K562 (cell line): ENCODE results near the gene PNRC1. TPM values are rescaled to one million over a fixed set of nuclear protein-coding genes. Genes with fewer than 3 reads are reported as not detected.

Experiments used
- ADNP ChIP-seq: fragments of 200-800 bp; sonication (Bioruptor generic); IDR thresholded peaks from 2 replicates; pipeline ENCODE4 v1.6.1; 2016; ENCODE audit warnings: missing genetic modification characterization, missing compliant biosample characterization
- JUNB ChIP-seq: fragments of 450-650 bp; formaldehyde crosslinking; conservative IDR thresholded peaks from 2 replicates; pipeline ENCODE4 v1.4.0; 2020; ENCODE audit warnings: mild to moderate bottlenecking
- KDM4B ChIP-seq, 2 experiments: fragments of 450-650 bp in 1 of 2; sonication (generic) in 1 of 2; IDR thresholded peaks; 2 replicates each; pipeline ENCODE4 v1.6.1; 2016 to 2017; ENCODE audit warnings: borderline replicate concordance in 2 of 2, antibody characterized with exemption in 1 of 2, low read depth in 1 of 2, mild to moderate bottlenecking in 1 of 2
- MTA1 ChIP-seq: fragments of 450-650 bp; IDR thresholded peaks from 2 replicates; pipeline ENCODE4 v1.6.1; 2017; ENCODE audit warnings: borderline replicate concordance
- NRF1 ChIP-seq, 2 experiments: fragments of 450-650 bp; IDR thresholded peaks in 1 of 2; conservative IDR thresholded peaks in 1 of 2; 2 replicates each; pipeline ENCODE4 v1.6.1; 2014; ENCODE audit warnings: mild to moderate bottlenecking in 2 of 2
- RAD51 ChIP-seq: fragments of 450-650 bp; IDR thresholded peaks from 2 replicates; pipeline ENCODE4 v1.7.1; 2016; ENCODE audit warnings: low read depth, mild to moderate bottlenecking, borderline replicate concordance
- TEAD2 ChIP-seq: fragments of 450-650 bp; IDR thresholded peaks from 2 replicates; pipeline ENCODE4 v1.6.1; 2016; ENCODE audit warnings: missing genetic modification characterization, control low read depth, missing compliant biosample characterization
- ZNF133 ChIP-seq: fragments of 250-450 bp; sonication (Bioruptor Pico); IDR thresholded peaks from 2 replicates; pipeline ENCODE4 v1.4.0; 2020; ENCODE audit warnings: mild to moderate bottlenecking
- ZNF778 ChIP-seq: fragments of 450-650 bp; formaldehyde crosslinking; IDR thresholded peaks from 2 replicates; pipeline ENCODE4 v1.4.0; 2020; ENCODE audit warnings: mild to moderate bottlenecking, moderate library complexity
- polyA plus RNA-seq, 8 experiments: library from polyadenylated mRNA; depleted of rRNA in 4 of 8; stranded (reverse) in 5 of 8; unstranded in 3 of 8; fragments of >200 nt; fragmentation: Nextera tagmentation in 2 of 8; fragmentation: Illumina TruSeq in 1 of 8; extraction: Ambion mirVana in 2 of 8; extraction: Trizol in 1 of 8; gene quantifications; 2 replicates each; pipeline versions ENCODE4 v1.2.1 to v1.2.3, GENCODE V29; 2011 to 2014; ENCODE audit warnings: inconsistent platforms in 1 of 8, missing spikeins in 1 of 8
- total RNA-seq, 7 experiments: library from RNA; depleted of rRNA in 6 of 7; stranded (reverse); fragments of >200 nt in 6 of 7; fragmentation: Illumina TruSeq in 2 of 7; extraction: Trizol in 2 of 7; gene quantifications; 2 replicates each; pipeline versions ENCODE4 v1.2.1 to v1.2.3, GENCODE V29; 2011 to 2021; ENCODE audit warnings: low replicate concordance in 1 of 7
- TF ChIP-seq, protein P1 (sequence below): fragments of 250-450 bp; sonication (Bioruptor Pico); IDR thresholded peaks from 2 replicates; pipeline ENCODE4 v1.8.0; 2021; ENCODE audit warnings: borderline replicate concordance, mild to moderate bottlenecking, moderate library complexity; ENCODE audit not compliant: poor library complexity, severe bottlenecking
- TF ChIP-seq, protein P2 (sequence below), 2 experiments: fragments of 150-350 bp in 1 of 2; IDR thresholded peaks; 2 replicates each; pipeline ENCODE4 v1.6.1; 2012 to 2016; ENCODE audit warnings: low read depth in 2 of 2, low read length in 2 of 2, mild to moderate bottlenecking in 1 of 2, moderate library complexity in 1 of 2
- TF ChIP-seq, protein P3 (sequence below): sonication (generic); formaldehyde crosslinking; IDR thresholded peaks from 2 replicates; pipeline ENCODE4 v1.8.0; 2022; ENCODE audit warnings: mild to moderate bottlenecking, missing genetic modification reagents
- TF ChIP-seq, protein P4 (sequence below): fragments of 250-450 bp; sonication (Bioruptor Pico); IDR thresholded peaks from 2 replicates; pipeline ENCODE4 v1.9.0; 2021; ENCODE audit warnings: mild to moderate bottlenecking, inconsistent platforms

The PNRC1 gene
- total and polyA plus RNA-seq, 9 of the 15 experiments (the other 6 are each of a cell fraction or from before 2014, with no cell fraction given), result 1.2 to 10.8 (median 6.5) TPM

DNA sequence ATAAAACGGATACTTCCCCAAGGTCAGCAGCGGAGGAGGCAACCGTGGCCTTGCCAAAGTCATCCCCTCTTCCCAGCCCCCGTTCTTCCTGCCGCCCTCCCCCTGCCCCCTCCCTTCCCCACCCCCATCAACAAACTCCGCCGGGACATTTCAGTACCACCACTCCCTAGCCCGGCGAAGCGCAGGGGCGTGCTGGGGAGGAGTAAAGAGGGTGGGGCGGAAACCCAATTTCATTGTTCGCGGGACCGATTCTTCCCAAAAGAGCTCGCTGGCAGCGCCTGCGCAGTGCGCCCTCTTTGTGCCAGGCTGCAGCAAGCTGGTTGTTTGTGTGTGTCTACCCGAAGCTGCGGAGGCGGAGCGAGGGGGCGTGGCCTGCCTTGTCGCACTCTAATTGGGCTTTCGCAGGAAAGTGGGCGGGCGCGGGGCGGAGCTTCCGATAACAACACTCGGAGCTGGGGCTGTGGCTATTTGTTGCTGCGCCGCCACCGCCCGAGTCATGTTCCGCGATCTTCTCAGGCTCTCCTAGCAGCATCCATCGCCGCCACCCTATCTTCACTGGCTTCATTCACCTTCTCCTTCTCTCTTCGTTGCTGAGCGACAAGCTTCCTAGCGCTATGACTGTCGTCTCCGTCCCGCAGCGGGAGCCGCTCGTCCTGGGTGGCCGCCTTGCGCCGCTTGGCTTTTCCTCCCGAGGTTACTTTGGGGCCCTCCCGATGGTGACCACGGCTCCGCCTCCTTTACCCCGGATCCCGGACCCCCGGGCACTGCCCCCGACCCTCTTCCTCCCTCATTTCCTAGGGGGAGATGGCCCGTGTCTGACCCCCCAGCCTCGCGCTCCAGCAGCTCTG, at the start of gene PNRC1 (continued):
- no peak for TF ChIP-seq RAD51
- no peak for TF ChIP-seq MTA1
- TF ChIP-seq ZNF778, result no peak
- TF ChIP-seq, protein P1, sequence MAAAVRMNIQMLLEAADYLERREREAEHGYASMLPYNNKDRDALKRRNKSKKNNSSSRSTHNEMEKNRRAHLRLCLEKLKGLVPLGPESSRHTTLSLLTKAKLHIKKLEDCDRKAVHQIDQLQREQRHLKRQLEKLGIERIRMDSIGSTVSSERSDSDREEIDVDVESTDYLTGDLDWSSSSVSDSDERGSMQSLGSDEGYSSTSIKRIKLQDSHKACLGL, result no peak
- TF ChIP-seq NRF1 (conservative IDR thresholded peaks at IDR 0.05 in 1 of 2, IDR thresholded peaks at IDR 0.05 in 1 of 2), result peak; percentile 95 to 96
- TF ChIP-seq, protein P2, sequence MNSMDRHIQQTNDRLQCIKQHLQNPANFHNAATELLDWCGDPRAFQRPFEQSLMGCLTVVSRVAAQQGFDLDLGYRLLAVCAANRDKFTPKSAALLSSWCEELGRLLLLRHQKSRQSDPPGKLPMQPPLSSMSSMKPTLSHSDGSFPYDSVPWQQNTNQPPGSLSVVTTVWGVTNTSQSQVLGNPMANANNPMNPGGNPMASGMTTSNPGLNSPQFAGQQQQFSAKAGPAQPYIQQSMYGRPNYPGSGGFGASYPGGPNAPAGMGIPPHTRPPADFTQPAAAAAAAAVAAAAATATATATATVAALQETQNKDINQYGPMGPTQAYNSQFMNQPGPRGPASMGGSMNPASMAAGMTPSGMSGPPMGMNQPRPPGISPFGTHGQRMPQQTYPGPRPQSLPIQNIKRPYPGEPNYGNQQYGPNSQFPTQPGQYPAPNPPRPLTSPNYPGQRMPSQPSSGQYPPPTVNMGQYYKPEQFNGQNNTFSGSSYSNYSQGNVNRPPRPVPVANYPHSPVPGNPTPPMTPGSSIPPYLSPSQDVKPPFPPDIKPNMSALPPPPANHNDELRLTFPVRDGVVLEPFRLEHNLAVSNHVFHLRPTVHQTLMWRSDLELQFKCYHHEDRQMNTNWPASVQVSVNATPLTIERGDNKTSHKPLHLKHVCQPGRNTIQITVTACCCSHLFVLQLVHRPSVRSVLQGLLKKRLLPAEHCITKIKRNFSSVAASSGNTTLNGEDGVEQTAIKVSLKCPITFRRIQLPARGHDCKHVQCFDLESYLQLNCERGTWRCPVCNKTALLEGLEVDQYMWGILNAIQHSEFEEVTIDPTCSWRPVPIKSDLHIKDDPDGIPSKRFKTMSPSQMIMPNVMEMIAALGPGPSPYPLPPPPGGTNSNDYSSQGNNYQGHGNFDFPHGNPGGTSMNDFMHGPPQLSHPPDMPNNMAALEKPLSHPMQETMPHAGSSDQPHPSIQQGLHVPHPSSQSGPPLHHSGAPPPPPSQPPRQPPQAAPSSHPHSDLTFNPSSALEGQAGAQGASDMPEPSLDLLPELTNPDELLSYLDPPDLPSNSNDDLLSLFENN (IDR thresholded peaks at IDR 0.05; ENCODE audit: low read depth in 2 of 2, low read length in 2 of 2), result 0 out of 4 replicates have a peak, but pooled peaks of 1 of the 2 experiments have one; percentile 34
- TF ChIP-seq, protein P3, sequence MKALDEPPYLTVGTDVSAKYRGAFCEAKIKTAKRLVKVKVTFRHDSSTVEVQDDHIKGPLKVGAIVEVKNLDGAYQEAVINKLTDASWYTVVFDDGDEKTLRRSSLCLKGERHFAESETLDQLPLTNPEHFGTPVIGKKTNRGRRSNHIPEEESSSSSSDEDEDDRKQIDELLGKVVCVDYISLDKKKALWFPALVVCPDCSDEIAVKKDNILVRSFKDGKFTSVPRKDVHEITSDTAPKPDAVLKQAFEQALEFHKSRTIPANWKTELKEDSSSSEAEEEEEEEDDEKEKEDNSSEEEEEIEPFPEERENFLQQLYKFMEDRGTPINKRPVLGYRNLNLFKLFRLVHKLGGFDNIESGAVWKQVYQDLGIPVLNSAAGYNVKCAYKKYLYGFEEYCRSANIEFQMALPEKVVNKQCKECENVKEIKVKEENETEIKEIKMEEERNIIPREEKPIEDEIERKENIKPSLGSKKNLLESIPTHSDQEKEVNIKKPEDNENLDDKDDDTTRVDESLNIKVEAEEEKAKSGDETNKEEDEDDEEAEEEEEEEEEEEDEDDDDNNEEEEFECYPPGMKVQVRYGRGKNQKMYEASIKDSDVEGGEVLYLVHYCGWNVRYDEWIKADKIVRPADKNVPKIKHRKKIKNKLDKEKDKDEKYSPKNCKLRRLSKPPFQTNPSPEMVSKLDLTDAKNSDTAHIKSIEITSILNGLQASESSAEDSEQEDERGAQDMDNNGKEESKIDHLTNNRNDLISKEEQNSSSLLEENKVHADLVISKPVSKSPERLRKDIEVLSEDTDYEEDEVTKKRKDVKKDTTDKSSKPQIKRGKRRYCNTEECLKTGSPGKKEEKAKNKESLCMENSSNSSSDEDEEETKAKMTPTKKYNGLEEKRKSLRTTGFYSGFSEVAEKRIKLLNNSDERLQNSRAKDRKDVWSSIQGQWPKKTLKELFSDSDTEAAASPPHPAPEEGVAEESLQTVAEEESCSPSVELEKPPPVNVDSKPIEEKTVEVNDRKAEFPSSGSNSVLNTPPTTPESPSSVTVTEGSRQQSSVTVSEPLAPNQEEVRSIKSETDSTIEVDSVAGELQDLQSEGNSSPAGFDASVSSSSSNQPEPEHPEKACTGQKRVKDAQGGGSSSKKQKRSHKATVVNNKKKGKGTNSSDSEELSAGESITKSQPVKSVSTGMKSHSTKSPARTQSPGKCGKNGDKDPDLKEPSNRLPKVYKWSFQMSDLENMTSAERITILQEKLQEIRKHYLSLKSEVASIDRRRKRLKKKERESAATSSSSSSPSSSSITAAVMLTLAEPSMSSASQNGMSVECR, result no peak
- TF ChIP-seq ADNP (tag), result no peak
- TF ChIP-seq ZNF133 (CRISPR knock-in tag), result no peak
- TF ChIP-seq, protein P4, sequence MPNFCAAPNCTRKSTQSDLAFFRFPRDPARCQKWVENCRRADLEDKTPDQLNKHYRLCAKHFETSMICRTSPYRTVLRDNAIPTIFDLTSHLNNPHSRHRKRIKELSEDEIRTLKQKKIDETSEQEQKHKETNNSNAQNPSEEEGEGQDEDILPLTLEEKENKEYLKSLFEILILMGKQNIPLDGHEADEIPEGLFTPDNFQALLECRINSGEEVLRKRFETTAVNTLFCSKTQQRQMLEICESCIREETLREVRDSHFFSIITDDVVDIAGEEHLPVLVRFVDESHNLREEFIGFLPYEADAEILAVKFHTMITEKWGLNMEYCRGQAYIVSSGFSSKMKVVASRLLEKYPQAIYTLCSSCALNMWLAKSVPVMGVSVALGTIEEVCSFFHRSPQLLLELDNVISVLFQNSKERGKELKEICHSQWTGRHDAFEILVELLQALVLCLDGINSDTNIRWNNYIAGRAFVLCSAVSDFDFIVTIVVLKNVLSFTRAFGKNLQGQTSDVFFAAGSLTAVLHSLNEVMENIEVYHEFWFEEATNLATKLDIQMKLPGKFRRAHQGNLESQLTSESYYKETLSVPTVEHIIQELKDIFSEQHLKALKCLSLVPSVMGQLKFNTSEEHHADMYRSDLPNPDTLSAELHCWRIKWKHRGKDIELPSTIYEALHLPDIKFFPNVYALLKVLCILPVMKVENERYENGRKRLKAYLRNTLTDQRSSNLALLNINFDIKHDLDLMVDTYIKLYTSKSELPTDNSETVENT (CRISPR knock-in tag), result peak; percentile 80; the same call in 1 of the 2 replicates
- no peak for TF ChIP-seq KDM4B (IDR thresholded peaks at IDR 0.05; ENCODE audit: borderline replicate concordance in 2 of 2, low read depth in 1 of 2)
- no peak for TF ChIP-seq JUNB (CRISPR knock-in tag)
- no peak for TF ChIP-seq TEAD2 (tag)
